Inflammatory macrophage treated with lipopolysaccharide for 4 hours (primary cell): ENCODE data around the gene ARMC8.

Experiments used
- DNase-seq: peaks from one replicate; pipeline ENCODE4 v3.0.0-alpha.2; 2020

Gene ARMC8

GRCh38 chr3:138314751-138315150 lies 127.7 kb downstream of the ARMC8 start:
- DNase-seq = no peak

GRCh38 chr3:138317687-138318086 lies 130.6 kb downstream of the ARMC8 start:
- no peak for DNase-seq

GRCh38 chr3:138323971-138324370 lies 136.9 kb downstream of the ARMC8 start:
- DNase-seq = peak; percentile 18

- DNase-seq = no peak
Observed at GRCh38 chr3:138325990-138326389, 138.9 kb downstream of the ARMC8 start.

GRCh38 chr3:138326866-138327595 lies 139.9 kb downstream of the ARMC8 start:
- DNase-seq = no peak

- DNase-seq = no peak
Observed at GRCh38 chr3:138327831-138328230, 140.7 kb downstream of the ARMC8 start.

- peak; percentile 48 for DNase-seq
Observed at GRCh38 chr3:138328341-138328740, 141.2 kb downstream of the ARMC8 start.

- DNase-seq = peak; percentile 50
Observed at GRCh38 chr3:138329127-138329983, 142.3 kb downstream of the ARMC8 start, which contains the start of gene NME9. NME9 (minus strand) TSS chr3:138329851; CDS start chr3:138329335, 516 bp downstream.

GRCh38 chr3:138329984-138330293 lies 142.8 kb downstream of the ARMC8 start:
- DNase-seq = no peak

- peak; percentile 24 for DNase-seq
Observed at GRCh38 chr3:138331143-138331894, 144.2 kb downstream of the ARMC8 start.

- DNase-seq = peak; percentile 55
Observed at GRCh38 chr3:138332472-138333073, 145.5 kb downstream of the ARMC8 start.

GRCh38 chr3:138334608-138335007 lies 147.5 kb downstream of the ARMC8 start:
- DNase-seq = no peak

GRCh38 chr3:138336454-138336999 lies 149.4 kb downstream of the ARMC8 start:
- DNase-seq = no peak

- no peak for DNase-seq
Observed at GRCh38 chr3:138338244-138338643, 151.1 kb downstream of the ARMC8 start.

- DNase-seq = no peak
Observed at GRCh38 chr3:138338811-138339210, 151.7 kb downstream of the ARMC8 start.

- no peak for DNase-seq
Observed at GRCh38 chr3:138340511-138340910, 153.4 kb downstream of the ARMC8 start.

- DNase-seq = no peak
Observed at GRCh38 chr3:138344754-138345153, 157.7 kb downstream of the ARMC8 start.
